ENCODE data around the gene CACNB1.
"Not testable (repeated sequence)": the region's sequence is repeated elsewhere in the genome, so short reads cannot be mapped to it uniquely, and the experiment has no call there.

Gene CACNB1

GRCh38 chr17:39175695-39176093, 21.8 kb downstream of the CACNB1 start:
- DNase-seq (ENCODE audit: low read depth, low spot score) = no peak

- DNase-seq (ENCODE audit: low read depth, low spot score) = peak; percentile 56
Observed at GRCh38 chr17:39174920-39175694, 22.4 kb downstream of the CACNB1 start.

- DNase-seq (ENCODE audit: low read depth, low spot score) = no peak
Observed at GRCh38 chr17:39173526-39174274, 23.8 kb downstream of the CACNB1 start.

GRCh38 chr17:39173080-39173479, 24.4 kb downstream of the CACNB1 start:
- DNase-seq (ENCODE audit: low read depth, low spot score) = no peak

GRCh38 chr17:39171933-39172332, 25.5 kb downstream of the CACNB1 start:
- no peak for DNase-seq (ENCODE audit: low read depth, low spot score)

GRCh38 chr17:39170558-39170957, 26.9 kb downstream of the CACNB1 start:
- DNase-seq (ENCODE audit: low read depth, low spot score) = no peak

- no peak for DNase-seq (ENCODE audit: low read depth, low spot score)
Observed at GRCh38 chr17:39170109-39170508, 27.4 kb downstream of the CACNB1 start.

GRCh38 chr17:39169518-39169917, 28.0 kb downstream of the CACNB1 start:
- DNase-seq (ENCODE audit: low read depth, low spot score) = no peak

- no peak for DNase-seq (ENCODE audit: low read depth, low spot score)
Observed at GRCh38 chr17:39169101-39169500, 28.4 kb downstream of the CACNB1 start.

- DNase-seq (ENCODE audit: low read depth, low spot score) = not testable (repeated sequence)
Observed at GRCh38 chr17:39168503-39168902, 29.0 kb downstream of the CACNB1 start.

- DNase-seq (ENCODE audit: low read depth, low spot score) = no peak
Observed at GRCh38 chr17:39167476-39167875, 30.0 kb downstream of the CACNB1 start.

- DNase-seq (ENCODE audit: low read depth, low spot score) = no peak
Observed at GRCh38 chr17:39166437-39167335, 30.8 kb downstream of the CACNB1 start.

GRCh38 chr17:39165841-39166349, 31.6 kb downstream of the CACNB1 start, which contains the start of gene ARL5C:
TSS of gene ARL5C (minus strand) at chr17:39166161. CDS start at chr17:39165760, 401 bp downstream.
- no peak for DNase-seq (ENCODE audit: low read depth, low spot score)

- DNase-seq (ENCODE audit: low read depth, low spot score) = no peak
Observed at GRCh38 chr17:39165178-39165840, 32.2 kb downstream of the CACNB1 start.

- peak; percentile 63 for DNase-seq (ENCODE audit: low read depth, low spot score)
Observed at GRCh38 chr17:39164675-39165143, 32.8 kb downstream of the CACNB1 start.

GRCh38 chr17:39161962-39162361, 35.5 kb downstream of the CACNB1 start:
- no peak for DNase-seq (ENCODE audit: low read depth, low spot score)

GRCh38 chr17:39158623-39159022, 38.8 kb downstream of the CACNB1 start:
- DNase-seq (ENCODE audit: low read depth, low spot score) = no peak

- no peak for DNase-seq (ENCODE audit: low read depth, low spot score)
Observed at GRCh38 chr17:39156491-39156890, 41.0 kb downstream of the CACNB1 start.

- DNase-seq (ENCODE audit: low read depth, low spot score) = no peak
Observed at GRCh38 chr17:39155654-39156053, 41.8 kb downstream of the CACNB1 start.

- peak; percentile 85 for DNase-seq (ENCODE audit: low read depth, low spot score)
Observed at GRCh38 chr17:39153599-39154051, 43.8 kb downstream of the CACNB1 start.

Data from activated naive CD8-positive, alpha-beta T cell treated with anti-CD3 and anti-CD28 coated beads, Interleukin-2, amount 50 U/mL, for 16 hours (primary cell).